Astrocyte (in vitro differentiated cells and primary cell): ENCODE measurements around the gene INPP5A. TPM values are rescaled to one million over a fixed set of nuclear protein-coding genes. Genes with fewer than 3 reads are reported as not detected.

Source experiments
- DNase-seq: peaks from one replicate; pipeline ENCODE4 v3.0.0-alpha.2; 2010; ENCODE audit warnings: low read depth
- FAIRE-seq: peaks from 2 replicates; lab custom pipeline; 2011; peaks lifted over from hg19 to GRCh38; lab: Jason Lieb, UNC
- H2AFZ ChIP-seq: 2 replicates; pipeline ENCODE4 v1.6.0; 2012; ENCODE audit warnings: low read depth, low read length, inconsistent platforms
- H3K27ac ChIP-seq: 2 replicates; pipeline ENCODE4 v1.5.1; 2011; ENCODE audit warnings: low read depth, low read length, inconsistent platforms
- H3K27me3 ChIP-seq: 2 replicates; pipeline ENCODE4 v1.6.0; 2011; ENCODE audit warnings: low read length, inconsistent platforms; ENCODE audit not compliant: insufficient read depth
- H3K36me3 ChIP-seq: 2 replicates; pipeline ENCODE4 v1.5.1; 2011; ENCODE audit warnings: low read length, inconsistent platforms; ENCODE audit not compliant: insufficient read depth
- H3K4me1 ChIP-seq: 2 replicates; pipeline ENCODE4 v1.5.1; 2011; ENCODE audit warnings: low read length, inconsistent platforms; ENCODE audit not compliant: insufficient read depth
- H3K4me2 ChIP-seq: 2 replicates; pipeline ENCODE4 v1.6.0; 2012; ENCODE audit warnings: low read length, inconsistent platforms
- H3K4me3 ChIP-seq: 2 replicates; pipeline ENCODE4 v1.5.1; 2011; ENCODE audit warnings: low read depth, mild to moderate bottlenecking, low read length, inconsistent platforms; ENCODE audit not compliant: insufficient read depth
- H3K79me2 ChIP-seq: 2 replicates; pipeline ENCODE4 v1.6.0; 2012; ENCODE audit warnings: mild to moderate bottlenecking, low read length, inconsistent platforms; ENCODE audit not compliant: insufficient read depth
- H3K9ac ChIP-seq: 2 replicates; pipeline ENCODE4 v1.6.0; 2012; ENCODE audit warnings: mild to moderate bottlenecking, low read length, inconsistent platforms
- H3K9me3 ChIP-seq: 2 replicates; pipeline ENCODE4 v1.5.1; 2012; ENCODE audit warnings: low read depth, mild to moderate bottlenecking, low read length, inconsistent platforms; ENCODE audit not compliant: insufficient read depth
- H4K20me1 ChIP-seq: 2 replicates; pipeline ENCODE4 v1.6.0; 2012; ENCODE audit warnings: low read length, inconsistent platforms; ENCODE audit not compliant: insufficient read depth
- H3K27ac Mint-ChIP-seq: one replicate; pipeline ENCODE4 v1.8.0; 2021; ENCODE audit warnings: mild to moderate bottlenecking, mixed read lengths; ENCODE audit not compliant: unreplicated experiment
- H3K27me3 Mint-ChIP-seq: one replicate; pipeline ENCODE4 v1.8.0; 2021; ENCODE audit warnings: low read depth, mixed read lengths; ENCODE audit not compliant: unreplicated experiment
- H3K36me3 Mint-ChIP-seq: one replicate; pipeline ENCODE4 v1.8.0; 2021; ENCODE audit warnings: low read depth, mixed read lengths; ENCODE audit not compliant: unreplicated experiment
- H3K4me1 Mint-ChIP-seq: one replicate; pipeline ENCODE4 v1.8.0; 2021; ENCODE audit warnings: low read depth, mixed read lengths; ENCODE audit not compliant: unreplicated experiment
- H3K4me3 Mint-ChIP-seq: one replicate; pipeline ENCODE4 v1.8.0; 2021; ENCODE audit warnings: mild to moderate bottlenecking, moderate library complexity, mixed read lengths; ENCODE audit not compliant: unreplicated experiment
- H3K9me3 Mint-ChIP-seq: one replicate; pipeline ENCODE4 v1.8.0; 2021; ENCODE audit warnings: mild to moderate bottlenecking, mixed read lengths; ENCODE audit not compliant: unreplicated experiment
- EZH2 ChIP-seq: IDR thresholded peaks from 2 replicates; pipeline ENCODE4 v1.6.1; 2012; ENCODE audit warnings: mild to moderate bottlenecking, low read length, inconsistent platforms; ENCODE audit not compliant: insufficient read depth
- total RNA-seq: library from RNA; stranded (reverse); gene quantifications from 2 replicates; pipeline ENCODE4 v1.2.1, GENCODE V29; 2021
- TF ChIP-seq, protein P1 (sequence below): IDR thresholded peaks from 2 replicates; pipeline ENCODE4 v1.5.1; 2011; ENCODE audit warnings: low read depth, mild to moderate bottlenecking, inconsistent platforms, low read length, moderate library complexity; ENCODE audit not compliant: insufficient read depth

The INPP5A gene
- total RNA-seq, 1 donor from 2014 or later = 39.1 TPM

DNA sequence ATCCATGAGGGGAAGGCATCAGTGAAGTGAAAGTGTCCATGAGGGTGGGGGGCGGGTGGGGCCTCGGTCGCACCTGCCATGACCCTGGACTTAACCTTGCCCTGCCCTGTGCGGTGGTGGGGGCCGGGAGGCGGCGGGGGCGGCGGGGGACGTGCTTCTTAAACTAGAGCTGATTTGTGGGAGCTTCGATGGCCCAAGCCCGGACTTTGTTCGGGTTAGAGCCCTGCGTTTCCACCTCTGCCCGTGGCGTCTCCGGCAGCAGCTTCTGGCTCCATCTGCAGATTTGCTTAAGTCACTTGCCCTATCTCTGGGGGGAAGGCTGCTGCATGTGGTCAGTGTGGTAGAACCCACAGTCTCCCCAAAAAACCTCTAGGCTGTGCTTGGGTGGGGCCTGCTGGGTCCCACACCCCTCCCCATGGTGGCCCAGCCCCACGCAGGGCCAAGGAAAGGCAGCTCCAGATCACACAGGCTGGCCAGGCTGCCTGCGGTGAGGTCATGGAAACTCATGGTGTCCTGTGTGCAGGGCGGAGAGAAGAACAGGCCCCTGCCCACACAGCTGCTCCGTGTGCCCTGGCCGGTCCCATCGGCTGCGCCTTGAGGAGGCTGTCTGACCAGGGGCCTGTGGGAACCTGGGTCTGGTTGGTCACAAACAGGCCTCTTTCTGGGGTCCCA, 93.2 kb downstream of the INPP5A start:
- Histone ChIP-seq H3K9ac (no peak overlapping the region), H3K4me2 (no peak overlapping the region), H3K79me2 (peaks cover 56% of the 10 kb centered on the region), H3K36me3 (no peaks in the 10 kb centered on the region), H3K4me1 (peaks cover 38% of the 10 kb centered on the region), H3K4me3 (no peak overlapping the region), H3K27ac (no peak overlapping the region), H3K9me3 (no peaks in the 10 kb centered on the region), H2AFZ (no peak overlapping the region), H4K20me1 (peaks cover 75% of the 10 kb centered on the region), H3K27me3 (no peaks in the 10 kb centered on the region)
- FAIRE-seq (no peak), DNase-seq (no peak)
- Mint-ChIP-seq H3K9me3 (no peaks in the 10 kb centered on the region), H3K27me3 (no peaks in the 10 kb centered on the region), H3K27ac (no peak overlapping the region), H3K4me1 (peaks cover 23% of the 10 kb centered on the region), H3K4me3 (no peak overlapping the region), H3K36me3 (peaks cover 2% of the 10 kb centered on the region)
- TF ChIP-seq EZH2 = no peak
- TF ChIP-seq, protein P1, sequence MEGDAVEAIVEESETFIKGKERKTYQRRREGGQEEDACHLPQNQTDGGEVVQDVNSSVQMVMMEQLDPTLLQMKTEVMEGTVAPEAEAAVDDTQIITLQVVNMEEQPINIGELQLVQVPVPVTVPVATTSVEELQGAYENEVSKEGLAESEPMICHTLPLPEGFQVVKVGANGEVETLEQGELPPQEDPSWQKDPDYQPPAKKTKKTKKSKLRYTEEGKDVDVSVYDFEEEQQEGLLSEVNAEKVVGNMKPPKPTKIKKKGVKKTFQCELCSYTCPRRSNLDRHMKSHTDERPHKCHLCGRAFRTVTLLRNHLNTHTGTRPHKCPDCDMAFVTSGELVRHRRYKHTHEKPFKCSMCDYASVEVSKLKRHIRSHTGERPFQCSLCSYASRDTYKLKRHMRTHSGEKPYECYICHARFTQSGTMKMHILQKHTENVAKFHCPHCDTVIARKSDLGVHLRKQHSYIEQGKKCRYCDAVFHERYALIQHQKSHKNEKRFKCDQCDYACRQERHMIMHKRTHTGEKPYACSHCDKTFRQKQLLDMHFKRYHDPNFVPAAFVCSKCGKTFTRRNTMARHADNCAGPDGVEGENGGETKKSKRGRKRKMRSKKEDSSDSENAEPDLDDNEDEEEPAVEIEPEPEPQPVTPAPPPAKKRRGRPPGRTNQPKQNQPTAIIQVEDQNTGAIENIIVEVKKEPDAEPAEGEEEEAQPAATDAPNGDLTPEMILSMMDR = no peak

DNA sequence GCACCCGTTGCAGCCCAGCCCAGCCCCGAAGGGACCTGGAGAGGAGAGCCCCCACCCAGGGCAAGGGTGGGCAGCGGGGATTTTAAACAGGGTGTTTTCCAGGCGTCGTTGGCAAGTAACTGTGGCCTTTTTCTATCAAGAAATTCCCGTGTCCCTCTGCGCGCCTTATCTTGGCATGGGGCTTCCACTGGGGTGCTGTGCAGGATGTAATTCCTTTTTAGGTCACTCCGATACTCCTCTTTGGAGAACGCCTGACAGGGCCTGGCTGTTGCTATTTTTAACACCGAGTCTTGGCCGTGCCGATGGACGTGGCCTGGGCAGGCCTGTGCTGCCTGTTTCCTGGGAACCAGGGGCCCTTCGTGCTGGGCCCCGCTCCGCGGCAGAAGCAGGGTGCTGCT, 93.8 kb downstream of the INPP5A start:
- no peaks in the 10 kb centered on the region for H3K36me3 ChIP-seq
- no peak overlapping the region for H3K9ac ChIP-seq
- H3K4me1 ChIP-seq = peaks cover 38% of the 10 kb centered on the region
- peak overlapping the region; percentile 1 for H3K4me2 ChIP-seq
- FAIRE-seq = no peak
- H3K27ac ChIP-seq = no peak overlapping the region
- H3K27me3 ChIP-seq = no peaks in the 10 kb centered on the region
- H3K4me3 ChIP-seq = no peak overlapping the region
- no peak overlapping the region for H2AFZ ChIP-seq
- Mint-ChIP-seq H3K4me3 (no peak overlapping the region), H3K9me3 (no peaks in the 10 kb centered on the region), H3K4me1 (peaks cover 24% of the 10 kb centered on the region), H3K36me3 (peaks cover 2% of the 10 kb centered on the region), H3K27ac (no peak overlapping the region), H3K27me3 (no peaks in the 10 kb centered on the region)
- peaks cover 56% of the 10 kb centered on the region for H3K79me2 ChIP-seq
- no peak for TF ChIP-seq EZH2
- no peaks in the 10 kb centered on the region for H3K9me3 ChIP-seq
- DNase-seq = peak; percentile 16
- peaks cover 75% of the 10 kb centered on the region for H4K20me1 ChIP-seq

DNA sequence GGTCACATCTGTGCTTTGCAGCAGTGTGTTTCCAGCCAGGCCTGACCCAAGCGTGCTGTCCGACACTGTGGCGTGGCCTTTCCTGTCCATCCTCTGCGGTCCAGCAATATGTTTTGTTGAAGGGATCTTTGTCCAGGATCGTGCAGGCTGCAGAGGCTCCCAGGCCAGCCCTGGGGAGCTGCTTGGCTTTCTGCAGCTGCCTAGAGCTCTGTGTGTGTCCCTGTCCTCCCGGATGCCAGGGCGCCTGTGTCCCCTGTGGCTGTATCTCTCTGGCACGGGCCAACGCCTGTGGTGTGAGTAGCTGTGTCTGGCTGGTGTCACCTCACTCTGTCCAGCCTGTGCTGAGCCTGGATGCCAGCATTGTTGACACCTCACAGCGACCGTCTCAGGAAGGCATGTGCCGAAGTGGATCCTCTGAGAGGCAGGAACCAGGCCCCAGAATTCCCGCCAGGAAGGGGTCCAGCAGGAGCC, 94.5 kb downstream of the INPP5A start:
- H3K36me3 ChIP-seq = no peaks in the 10 kb centered on the region
- H3K4me3 ChIP-seq = no peak overlapping the region
- H3K36me3 Mint-ChIP-seq = no peaks in the 10 kb centered on the region
- no peak for DNase-seq
- no peaks in the 10 kb centered on the region for H3K27me3 ChIP-seq
- no peaks in the 10 kb centered on the region for H3K9me3 Mint-ChIP-seq
- no peak overlapping the region for H2AFZ ChIP-seq
- H3K27ac Mint-ChIP-seq = no peak overlapping the region
- TF ChIP-seq, protein P1 = no peak
- peaks cover 38% of the 10 kb centered on the region for H3K4me1 ChIP-seq
- H3K9me3 ChIP-seq = no peaks in the 10 kb centered on the region
- no peak overlapping the region for H3K27ac ChIP-seq
- peaks cover 55% of the 10 kb centered on the region for H3K79me2 ChIP-seq
- H3K27me3 Mint-ChIP-seq = no peaks in the 10 kb centered on the region
- no peak overlapping the region for H3K9ac ChIP-seq
- FAIRE-seq = no peak
- H3K4me1 Mint-ChIP-seq = peaks cover 19% of the 10 kb centered on the region
- H4K20me1 ChIP-seq = peaks cover 71% of the 10 kb centered on the region
- no peak overlapping the region for H3K4me3 Mint-ChIP-seq
- no peak overlapping the region for H3K4me2 ChIP-seq
